SK-N-SH (cell line): ENCODE data around the gene XCL1.

ENCODE experiments used
- EP300 ChIP-seq, 2 experiments: IDR thresholded peaks; 2 replicates each; pipeline versions ENCODE4 v1.4.0 to v1.6.1; 2012; ENCODE audit warnings: borderline replicate concordance in 1 of 2, low read depth in 1 of 2, low read length in 1 of 2
- FOXM1 ChIP-seq: IDR thresholded peaks from 2 replicates; pipeline ENCODE4 v1.4.0; 2012; ENCODE audit warnings: low read depth, mild to moderate bottlenecking
- POLR2AphosphoS5 ChIP-seq: IDR thresholded peaks from 2 replicates; pipeline ENCODE4 v1.6.1; 2012; ENCODE audit warnings: low read depth, low read length
- RAD21 ChIP-seq: IDR thresholded peaks from 2 replicates; pipeline ENCODE4 v1.6.1; 2012; ENCODE audit warnings: mild to moderate bottlenecking, low read length
- RFX5 ChIP-seq: IDR thresholded peaks from 2 replicates; pipeline ENCODE4 v1.6.1; 2012; ENCODE audit warnings: mild to moderate bottlenecking, improper control_type of control experiment, low read length
- TAF1 ChIP-seq: IDR thresholded peaks from 2 replicates; pipeline ENCODE4 v1.6.1; 2012; ENCODE audit warnings: low read depth, mild to moderate bottlenecking, low read length, moderate library complexity, borderline replicate concordance
- YY1 ChIP-seq: IDR thresholded peaks from 2 replicates; pipeline ENCODE4 v1.4.0; 2012; ENCODE audit warnings: low read depth, mild to moderate bottlenecking
- TF ChIP-seq, protein P1 (sequence below): fragments of 200-600 bp; sonication (generic); IDR thresholded peaks from 2 replicates; pipeline ENCODE4 v1.6.1; 2017; ENCODE audit warnings: antibody characterized with exemption, mild to moderate bottlenecking, moderate library complexity
- TF ChIP-seq, protein P2 (sequence below): IDR thresholded peaks from 2 replicates; pipeline ENCODE4 v1.6.1; 2012; ENCODE audit warnings: mild to moderate bottlenecking, low read depth, low read length, moderate library complexity
- TF ChIP-seq, protein P3 (sequence below): IDR thresholded peaks from 2 replicates; pipeline ENCODE4 v1.4.0; 2012; ENCODE audit warnings: low read depth

DNA sequence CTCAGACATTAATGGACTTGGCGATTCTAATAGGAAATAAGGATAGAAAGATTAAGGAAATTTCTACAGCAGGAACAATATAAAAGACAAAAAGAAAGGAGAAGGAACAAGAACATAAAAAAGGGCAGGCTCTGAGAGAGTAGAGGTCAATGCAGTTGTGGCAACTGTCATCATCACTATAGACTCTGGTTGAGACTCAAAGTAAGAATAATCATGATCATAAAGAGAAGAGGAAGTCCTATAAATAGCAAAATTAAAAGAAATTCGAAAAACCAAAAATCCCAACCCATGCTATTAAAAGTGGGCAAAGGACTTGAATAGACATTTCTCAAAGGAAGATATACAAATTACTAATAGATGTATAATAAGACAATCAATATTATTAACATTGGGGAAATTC, 14.4 kb upstream of the XCL1 start:
- TF ChIP-seq, protein P1, sequence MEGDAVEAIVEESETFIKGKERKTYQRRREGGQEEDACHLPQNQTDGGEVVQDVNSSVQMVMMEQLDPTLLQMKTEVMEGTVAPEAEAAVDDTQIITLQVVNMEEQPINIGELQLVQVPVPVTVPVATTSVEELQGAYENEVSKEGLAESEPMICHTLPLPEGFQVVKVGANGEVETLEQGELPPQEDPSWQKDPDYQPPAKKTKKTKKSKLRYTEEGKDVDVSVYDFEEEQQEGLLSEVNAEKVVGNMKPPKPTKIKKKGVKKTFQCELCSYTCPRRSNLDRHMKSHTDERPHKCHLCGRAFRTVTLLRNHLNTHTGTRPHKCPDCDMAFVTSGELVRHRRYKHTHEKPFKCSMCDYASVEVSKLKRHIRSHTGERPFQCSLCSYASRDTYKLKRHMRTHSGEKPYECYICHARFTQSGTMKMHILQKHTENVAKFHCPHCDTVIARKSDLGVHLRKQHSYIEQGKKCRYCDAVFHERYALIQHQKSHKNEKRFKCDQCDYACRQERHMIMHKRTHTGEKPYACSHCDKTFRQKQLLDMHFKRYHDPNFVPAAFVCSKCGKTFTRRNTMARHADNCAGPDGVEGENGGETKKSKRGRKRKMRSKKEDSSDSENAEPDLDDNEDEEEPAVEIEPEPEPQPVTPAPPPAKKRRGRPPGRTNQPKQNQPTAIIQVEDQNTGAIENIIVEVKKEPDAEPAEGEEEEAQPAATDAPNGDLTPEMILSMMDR, result no peak
- TF ChIP-seq EP300 (IDR thresholded peaks at IDR 0.05; ENCODE audit: borderline replicate concordance in 1 of 2, low read depth in 1 of 2, low read length in 1 of 2), result no peak
- TF ChIP-seq, protein P2, sequence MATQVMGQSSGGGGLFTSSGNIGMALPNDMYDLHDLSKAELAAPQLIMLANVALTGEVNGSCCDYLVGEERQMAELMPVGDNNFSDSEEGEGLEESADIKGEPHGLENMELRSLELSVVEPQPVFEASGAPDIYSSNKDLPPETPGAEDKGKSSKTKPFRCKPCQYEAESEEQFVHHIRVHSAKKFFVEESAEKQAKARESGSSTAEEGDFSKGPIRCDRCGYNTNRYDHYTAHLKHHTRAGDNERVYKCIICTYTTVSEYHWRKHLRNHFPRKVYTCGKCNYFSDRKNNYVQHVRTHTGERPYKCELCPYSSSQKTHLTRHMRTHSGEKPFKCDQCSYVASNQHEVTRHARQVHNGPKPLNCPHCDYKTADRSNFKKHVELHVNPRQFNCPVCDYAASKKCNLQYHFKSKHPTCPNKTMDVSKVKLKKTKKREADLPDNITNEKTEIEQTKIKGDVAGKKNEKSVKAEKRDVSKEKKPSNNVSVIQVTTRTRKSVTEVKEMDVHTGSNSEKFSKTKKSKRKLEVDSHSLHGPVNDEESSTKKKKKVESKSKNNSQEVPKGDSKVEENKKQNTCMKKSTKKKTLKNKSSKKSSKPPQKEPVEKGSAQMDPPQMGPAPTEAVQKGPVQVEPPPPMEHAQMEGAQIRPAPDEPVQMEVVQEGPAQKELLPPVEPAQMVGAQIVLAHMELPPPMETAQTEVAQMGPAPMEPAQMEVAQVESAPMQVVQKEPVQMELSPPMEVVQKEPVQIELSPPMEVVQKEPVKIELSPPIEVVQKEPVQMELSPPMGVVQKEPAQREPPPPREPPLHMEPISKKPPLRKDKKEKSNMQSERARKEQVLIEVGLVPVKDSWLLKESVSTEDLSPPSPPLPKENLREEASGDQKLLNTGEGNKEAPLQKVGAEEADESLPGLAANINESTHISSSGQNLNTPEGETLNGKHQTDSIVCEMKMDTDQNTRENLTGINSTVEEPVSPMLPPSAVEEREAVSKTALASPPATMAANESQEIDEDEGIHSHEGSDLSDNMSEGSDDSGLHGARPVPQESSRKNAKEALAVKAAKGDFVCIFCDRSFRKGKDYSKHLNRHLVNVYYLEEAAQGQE, result no peak
- TF ChIP-seq, protein P3, sequence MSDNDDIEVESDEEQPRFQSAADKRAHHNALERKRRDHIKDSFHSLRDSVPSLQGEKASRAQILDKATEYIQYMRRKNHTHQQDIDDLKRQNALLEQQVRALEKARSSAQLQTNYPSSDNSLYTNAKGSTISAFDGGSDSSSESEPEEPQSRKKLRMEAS, result no peak
- no peak for TF ChIP-seq POLR2AphosphoS5
- no peak for TF ChIP-seq YY1
- no peak for TF ChIP-seq RFX5
- TF ChIP-seq RAD21, result no peak
- no peak for TF ChIP-seq FOXM1
- no peak for TF ChIP-seq TAF1
